ENCODE measurements around the gene BICRAL. TPM values are rescaled to one million over a fixed set of nuclear protein-coding genes. Genes with fewer than 3 reads are reported as not detected.

BICRAL gene
- total and polyA plus RNA-seq, 9 of the 15 experiments (the other 6 are each of a cell fraction or from before 2014, with no cell fraction given) = 1.2 to 11.9 (median 5.6) TPM

GRCh38 chr6:42745640-42746462, 36.0 kb upstream of the BICRAL start, which contains the start of gene TBCC (continued):
- TF ChIP-seq SIN3B (IDR thresholded peaks at IDR 0.05; ENCODE audit: low read depth) = peak; percentile 94
- TF ChIP-seq PHF8 (IDR thresholded peaks at IDR 0.05; ENCODE audit: borderline replicate concordance, low read length) = peak; percentile 92
- TF ChIP-seq PHF21A (IDR thresholded peaks at IDR 0.05; ENCODE audit: borderline replicate concordance, low read depth) = no peak
- TF ChIP-seq SPI1 (IDR thresholded peaks at IDR 0.05; ENCODE audit: borderline replicate concordance, low read depth, low read length) = peak; percentile 88
- TF ChIP-seq RFX7 (CRISPR knock-in tag; IDR thresholded peaks at IDR 0.05) = no peak
- TF ChIP-seq HCFC1 (IDR thresholded peaks at IDR 0.05; ENCODE audit: low read depth, low read length) = peak; percentile 70
- TF ChIP-seq ZBTB2 (IDR thresholded peaks at IDR 0.05) = no peak
- TF ChIP-seq NCOA4 (IDR thresholded peaks at IDR 0.05; ENCODE audit: partially characterized antibody) = no peak
- no peak for TF ChIP-seq ZNF124 (CRISPR knock-in tag; IDR thresholded peaks at IDR 0.05)
- no peak for TF ChIP-seq MCM5 (IDR thresholded peaks at IDR 0.05; ENCODE audit: low read depth)
- no peak for TF ChIP-seq HMG20B (CRISPR knock-in tag; IDR thresholded peaks at IDR 0.05)
- peak; percentile 88 for TF ChIP-seq RBBP5 (IDR thresholded peaks at IDR 0.05; ENCODE audit: borderline replicate concordance, insufficient read depth, low read length, poor library complexity, severe bottlenecking)
- TF ChIP-seq DNMT1 (IDR thresholded peaks at IDR 0.05) = no peak
- TF ChIP-seq ZZZ3 (IDR thresholded peaks at IDR 0.05) = no peak
- TF ChIP-seq ZNF780A (CRISPR knock-in tag; IDR thresholded peaks at IDR 0.05) = no peak
- no peak for TF ChIP-seq ZNF707 (CRISPR knock-in tag; conservative IDR thresholded peaks at IDR 0.05)
- no peak for TF ChIP-seq RBM17 (IDR thresholded peaks at IDR 0.05; ENCODE audit: borderline replicate concordance, low read depth, low read length)
- TF ChIP-seq, protein P1, sequence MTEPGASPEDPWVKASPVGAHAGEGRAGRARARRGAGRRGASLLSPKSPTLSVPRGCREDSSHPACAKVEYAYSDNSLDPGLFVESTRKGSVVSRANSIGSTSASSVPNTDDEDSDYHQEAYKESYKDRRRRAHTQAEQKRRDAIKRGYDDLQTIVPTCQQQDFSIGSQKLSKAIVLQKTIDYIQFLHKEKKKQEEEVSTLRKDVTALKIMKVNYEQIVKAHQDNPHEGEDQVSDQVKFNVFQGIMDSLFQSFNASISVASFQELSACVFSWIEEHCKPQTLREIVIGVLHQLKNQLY (CRISPR knock-in tag; conservative IDR thresholded peaks at IDR 0.05) = no peak
- TF ChIP-seq L3MBTL2 (IDR thresholded peaks at IDR 0.05) = no peak
- no peak for TF ChIP-seq KAT7 (CRISPR knock-in tag; IDR thresholded peaks at IDR 0.05; ENCODE audit: borderline replicate concordance)
- no peak for TF ChIP-seq ZNF133 (CRISPR knock-in tag; IDR thresholded peaks at IDR 0.05)
- peak; percentile 97 for TF ChIP-seq TAF9B (IDR thresholded peaks at IDR 0.05; ENCODE audit: partially characterized antibody)
- no peak for TF ChIP-seq SP2 (IDR thresholded peaks at IDR 0.05; ENCODE audit: extremely low read depth, low read depth, low read length, poor library complexity, severe bottlenecking)
- no peak for TF ChIP-seq MEF2D (tag; conservative IDR thresholded peaks at IDR 0.05; ENCODE audit: low read depth)
- TF ChIP-seq KHSRP (IDR thresholded peaks at IDR 0.05) = no peak
- peak; percentile 47; the same call in 1 of the 2 replicates for TF ChIP-seq CTBP1 (IDR thresholded peaks at IDR 0.05; ENCODE audit: borderline replicate concordance)
- TF ChIP-seq PRPF4 (IDR thresholded peaks at IDR 0.05; ENCODE audit: insufficient read depth, low read depth, low read length, poor library complexity, severe bottlenecking) = no peak
- no peak for TF ChIP-seq FOXA3 (CRISPR knock-in tag; conservative IDR thresholded peaks at IDR 0.05 in 1 of 2, IDR thresholded peaks at IDR 0.05 in 1 of 2)

Data from K562 (cell line).